Ishikawa (cell line): ENCODE data around the gene MSH6.

Source experiments
- CEBPB ChIP-seq: IDR thresholded peaks from 2 replicates; pipeline ENCODE4 v1.6.1; 2012
- EGR1 ChIP-seq: IDR thresholded peaks from 2 replicates; pipeline ENCODE4 v1.6.1; 2012
- FOXM1 ChIP-seq: IDR thresholded peaks from 2 replicates; pipeline ENCODE4 v1.6.1; 2012; ENCODE audit warnings: low read depth, borderline replicate concordance
- RAD21 ChIP-seq: IDR thresholded peaks from 2 replicates; pipeline ENCODE4 v1.6.1; 2012; ENCODE audit warnings: low read depth
- TAF1 ChIP-seq: IDR thresholded peaks from 2 replicates; pipeline ENCODE4 v1.6.1; 2012; ENCODE audit warnings: low read depth, mild to moderate bottlenecking
- TCF12 ChIP-seq: IDR thresholded peaks from 2 replicates; pipeline ENCODE4 v1.6.1; 2012; ENCODE audit warnings: low read depth
- YY1 ChIP-seq: IDR thresholded peaks from 2 replicates; pipeline ENCODE4 v1.6.1; 2012; ENCODE audit warnings: low read depth
- TF ChIP-seq, protein P1 (sequence below): IDR thresholded peaks from 2 replicates; pipeline ENCODE4 v1.6.1; 2012
- TF ChIP-seq, protein P2 (sequence below): IDR thresholded peaks from 2 replicates; pipeline ENCODE4 v1.6.1; 2012; ENCODE audit warnings: low read depth, mild to moderate bottlenecking

GRCh38 chr2:47822518-47822917 is 39.6 kb downstream of the MSH6 start:
- TF ChIP-seq, protein P1, sequence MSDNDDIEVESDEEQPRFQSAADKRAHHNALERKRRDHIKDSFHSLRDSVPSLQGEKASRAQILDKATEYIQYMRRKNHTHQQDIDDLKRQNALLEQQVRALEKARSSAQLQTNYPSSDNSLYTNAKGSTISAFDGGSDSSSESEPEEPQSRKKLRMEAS: no peak
- TF ChIP-seq YY1 (no peak), EGR1 (no peak), TCF12 (no peak), CEBPB (no peak), FOXM1 (no peak), RAD21 (no peak), TAF1 (no peak)
- TF ChIP-seq, protein P2, sequence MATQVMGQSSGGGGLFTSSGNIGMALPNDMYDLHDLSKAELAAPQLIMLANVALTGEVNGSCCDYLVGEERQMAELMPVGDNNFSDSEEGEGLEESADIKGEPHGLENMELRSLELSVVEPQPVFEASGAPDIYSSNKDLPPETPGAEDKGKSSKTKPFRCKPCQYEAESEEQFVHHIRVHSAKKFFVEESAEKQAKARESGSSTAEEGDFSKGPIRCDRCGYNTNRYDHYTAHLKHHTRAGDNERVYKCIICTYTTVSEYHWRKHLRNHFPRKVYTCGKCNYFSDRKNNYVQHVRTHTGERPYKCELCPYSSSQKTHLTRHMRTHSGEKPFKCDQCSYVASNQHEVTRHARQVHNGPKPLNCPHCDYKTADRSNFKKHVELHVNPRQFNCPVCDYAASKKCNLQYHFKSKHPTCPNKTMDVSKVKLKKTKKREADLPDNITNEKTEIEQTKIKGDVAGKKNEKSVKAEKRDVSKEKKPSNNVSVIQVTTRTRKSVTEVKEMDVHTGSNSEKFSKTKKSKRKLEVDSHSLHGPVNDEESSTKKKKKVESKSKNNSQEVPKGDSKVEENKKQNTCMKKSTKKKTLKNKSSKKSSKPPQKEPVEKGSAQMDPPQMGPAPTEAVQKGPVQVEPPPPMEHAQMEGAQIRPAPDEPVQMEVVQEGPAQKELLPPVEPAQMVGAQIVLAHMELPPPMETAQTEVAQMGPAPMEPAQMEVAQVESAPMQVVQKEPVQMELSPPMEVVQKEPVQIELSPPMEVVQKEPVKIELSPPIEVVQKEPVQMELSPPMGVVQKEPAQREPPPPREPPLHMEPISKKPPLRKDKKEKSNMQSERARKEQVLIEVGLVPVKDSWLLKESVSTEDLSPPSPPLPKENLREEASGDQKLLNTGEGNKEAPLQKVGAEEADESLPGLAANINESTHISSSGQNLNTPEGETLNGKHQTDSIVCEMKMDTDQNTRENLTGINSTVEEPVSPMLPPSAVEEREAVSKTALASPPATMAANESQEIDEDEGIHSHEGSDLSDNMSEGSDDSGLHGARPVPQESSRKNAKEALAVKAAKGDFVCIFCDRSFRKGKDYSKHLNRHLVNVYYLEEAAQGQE: no peak
